ENCODE data around the gene NDUFA13. TPM values are rescaled to one million over a fixed set of nuclear protein-coding genes. Genes with fewer than 3 reads are reported as not detected.

Gene NDUFA13
- polyA plus RNA-seq, 6 donors from 2014 or later = 226 to 324 (median 271) TPM

DNA sequence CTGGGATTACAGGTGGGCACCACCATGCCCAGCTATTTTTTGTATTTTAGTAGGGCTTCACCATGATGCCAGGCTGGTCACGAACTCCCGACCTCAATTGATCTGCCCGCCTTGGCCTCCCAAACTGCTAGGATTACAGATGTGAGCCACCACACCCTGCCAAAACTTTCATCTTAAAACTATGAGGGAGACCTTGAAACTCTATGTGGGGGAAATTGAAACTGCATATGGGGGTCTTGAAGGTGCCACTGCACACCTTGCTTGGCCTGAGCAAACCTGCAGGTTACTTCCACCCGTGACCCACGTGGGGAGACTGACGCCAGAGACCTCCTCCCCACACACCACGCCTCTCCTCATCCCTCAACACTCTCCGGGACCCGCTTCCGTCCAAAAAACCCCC, 37.6 kb downstream of the NDUFA13 start:
- Mint-ChIP-seq H3K27me3 (peaks cover 4 to 23% (median 14%) of the 10 kb centered on the region in 3 donors), H3K4me3 (no peak overlapping the region), H3K36me3 (no peaks in the 10 kb centered on the region), H3K4me1 (peaks cover 0 to 3% (median 2%) of the 10 kb centered on the region in 3 donors), H3K9me3 (peaks cover 0 to 3% (median 0%) of the 10 kb centered on the region in 7 donors), H3K27ac (no peak overlapping the region)
- no peak for ATAC-seq (ENCODE audit: low read depth in 2 of 2)
- DNase-seq = no peak

- no peak overlapping the region for H3K4me3 Mint-ChIP-seq
- H3K36me3 Mint-ChIP-seq = no peaks in the 10 kb centered on the region
- H3K4me1 Mint-ChIP-seq = peaks cover 0 to 6% (median 2%) of the 10 kb centered on the region in 3 donors
- DNase-seq (no peak), ATAC-seq (ENCODE audit: low read depth in 2 of 2) (peak; percentile 37 to 43)
- peaks cover 0 to 16% (median 7%) of the 10 kb centered on the region in 3 donors for H3K27me3 Mint-ChIP-seq
- H3K9me3 Mint-ChIP-seq = peaks cover 0 to 3% (median 0%) of the 10 kb centered on the region in 7 donors
- peak overlapping the region in 1 of 6 donors; percentile 63 for H3K27ac Mint-ChIP-seq
Observed at GRCh38 chr19:19554074-19555023, 38.3 kb downstream of the NDUFA13 start.

- Mint-ChIP-seq H3K27ac (no peak overlapping the region), H3K4me3 (no peak overlapping the region), H3K36me3 (no peaks in the 10 kb centered on the region), H3K4me1 (peaks cover 0 to 6% (median 2%) of the 10 kb centered on the region in 3 donors), H3K9me3 (no peaks in the 10 kb centered on the region), H3K27me3 (peaks cover 0 to 6% (median 0%) of the 10 kb centered on the region in 3 donors)
- no peak for ATAC-seq (ENCODE audit: low read depth in 2 of 2)
- no peak for DNase-seq
Observed at GRCh38 chr19:19558055-19558454, 42.0 kb downstream of the NDUFA13 start.

DNA sequence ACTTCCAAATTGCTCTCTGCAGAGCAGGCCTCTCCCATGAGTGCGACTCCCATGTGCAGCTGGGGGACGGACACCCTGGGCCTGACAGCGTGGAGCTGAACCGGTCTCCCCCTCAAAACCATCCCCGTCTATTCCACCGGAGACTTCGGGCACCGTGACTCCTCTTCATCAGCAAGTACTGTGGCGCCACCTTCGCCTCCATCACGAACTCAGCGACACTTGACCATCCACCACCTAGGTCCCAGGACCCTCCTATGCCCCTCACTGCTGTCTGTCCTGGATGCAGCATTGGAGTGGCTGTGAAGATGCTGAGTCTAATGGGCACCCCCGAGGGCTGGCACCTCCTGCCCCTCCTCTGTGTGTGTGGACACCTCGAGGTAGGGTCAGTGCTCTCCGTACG, 42.6 kb downstream of the NDUFA13 start:
- DNase-seq (no peak), ATAC-seq (ENCODE audit: low read depth in 2 of 2) (no peak)
- Mint-ChIP-seq H3K4me1 (peaks cover 0 to 6% (median 2%) of the 10 kb centered on the region in 3 donors), H3K27me3 (peaks cover 0 to 6% (median 0%) of the 10 kb centered on the region in 3 donors), H3K27ac (peak overlapping the region in 1 of 6 donors; percentile 42), H3K9me3 (no peaks in the 10 kb centered on the region), H3K36me3 (no peaks in the 10 kb centered on the region), H3K4me3 (no peak overlapping the region)

DNA sequence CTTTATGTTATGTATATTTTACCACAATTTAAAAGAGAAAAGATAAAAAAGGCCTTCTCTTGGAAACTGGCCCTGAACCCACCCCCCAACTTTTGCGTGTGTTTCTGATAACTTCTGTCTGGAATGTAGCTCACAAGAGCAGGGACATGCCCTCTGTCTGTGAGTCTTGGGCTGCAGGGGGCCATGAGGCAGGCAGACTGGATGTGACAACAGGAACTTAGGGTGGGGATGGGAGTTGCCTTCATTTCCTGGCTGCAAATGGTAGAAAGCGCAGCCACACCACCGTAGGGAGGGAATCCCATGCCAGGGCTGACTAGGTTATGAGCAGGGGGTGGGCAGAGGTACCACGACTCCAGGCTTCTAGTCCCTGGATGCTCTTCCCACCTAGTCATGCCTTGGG, 43.9 kb downstream of the NDUFA13 start:
- Mint-ChIP-seq H3K4me1 (peaks cover 0 to 6% (median 0%) of the 10 kb centered on the region in 3 donors), H3K4me3 (no peak overlapping the region), H3K9me3 (no peaks in the 10 kb centered on the region), H3K27me3 (no peaks in the 10 kb centered on the region), H3K36me3 (no peaks in the 10 kb centered on the region), H3K27ac (no peak overlapping the region)
- no peak for ATAC-seq (ENCODE audit: low read depth in 2 of 2)
- no peak for DNase-seq

DNA sequence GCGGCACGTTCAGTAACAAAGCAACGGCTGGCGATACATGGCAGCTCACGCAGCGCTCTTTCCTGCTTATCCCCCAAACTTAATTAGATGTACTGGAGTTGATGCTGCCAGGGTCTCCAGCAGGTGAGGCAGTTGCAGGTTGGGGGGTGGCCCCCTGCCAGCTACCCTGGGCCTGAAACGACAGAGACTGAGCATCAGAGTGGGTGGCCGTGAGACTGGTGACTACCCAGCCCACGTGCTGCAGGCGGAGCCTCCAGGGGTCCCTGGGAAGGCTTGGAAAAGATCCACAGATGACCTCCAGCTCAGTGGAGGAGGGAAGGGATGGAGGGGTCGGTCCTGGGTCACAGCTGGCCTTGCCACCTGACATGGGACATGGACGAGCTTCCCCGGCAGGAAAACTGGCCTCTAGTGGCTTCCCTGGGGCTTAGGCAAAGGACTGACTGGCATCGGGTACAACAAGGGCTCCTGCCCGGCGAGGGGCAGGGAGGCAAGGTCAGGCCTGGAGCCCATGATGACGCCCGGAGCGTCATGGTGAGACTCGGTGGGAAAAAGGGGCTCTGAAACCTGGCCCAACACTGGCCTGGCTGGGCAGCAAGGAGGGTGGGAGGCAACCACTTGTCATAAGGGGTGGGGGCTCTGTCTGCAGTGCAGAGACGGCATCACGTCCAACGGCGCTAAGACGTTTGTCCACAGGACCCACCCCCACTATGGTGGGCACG, 46.1 kb downstream of the NDUFA13 start:
- Mint-ChIP-seq H3K27ac (no peak overlapping the region), H3K36me3 (no peaks in the 10 kb centered on the region), H3K4me3 (no peak overlapping the region), H3K27me3 (no peaks in the 10 kb centered on the region), H3K9me3 (no peaks in the 10 kb centered on the region), H3K4me1 (peaks cover 0 to 6% (median 0%) of the 10 kb centered on the region in 3 donors)
- DNase-seq (no peak), ATAC-seq (ENCODE audit: low read depth in 2 of 2) (no peak)

DNA sequence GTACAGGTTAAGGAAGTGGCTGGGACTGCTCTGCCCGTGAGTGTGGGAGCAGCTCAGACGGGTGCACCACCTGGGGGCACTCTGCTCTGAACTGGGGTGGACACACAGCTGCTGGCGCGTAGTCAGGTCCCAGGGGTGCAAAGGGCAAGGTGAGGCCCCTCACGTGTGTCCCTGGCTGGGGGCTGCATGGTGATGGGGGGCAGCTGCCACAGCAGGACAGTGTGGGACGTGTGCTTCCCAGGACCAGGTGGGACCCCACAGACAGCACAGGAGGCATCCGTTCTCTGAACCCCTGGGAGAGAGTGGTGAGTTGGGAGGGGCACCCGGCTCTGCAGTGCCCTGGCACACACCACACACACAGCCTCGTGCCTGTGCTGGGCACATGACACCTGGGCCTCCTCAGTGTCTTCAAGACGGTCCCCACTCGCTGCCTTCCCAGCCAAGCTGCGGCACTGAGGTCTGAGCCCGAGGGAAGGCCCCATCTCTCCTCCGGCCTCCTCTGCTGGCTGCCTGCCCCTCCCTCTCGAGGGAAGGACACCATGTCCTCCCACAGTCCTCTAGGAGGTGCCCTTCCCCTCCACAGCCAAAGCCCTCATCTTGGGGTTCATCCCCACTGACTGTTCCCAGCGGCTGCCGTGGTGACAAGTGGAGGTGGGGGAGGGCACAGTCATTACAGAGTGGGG, 46.8 kb downstream of the NDUFA13 start:
- no peaks in the 10 kb centered on the region for H3K27me3 Mint-ChIP-seq
- no peak overlapping the region for H3K4me3 Mint-ChIP-seq
- peaks cover 0 to 2% (median 0%) of the 10 kb centered on the region in 7 donors for H3K9me3 Mint-ChIP-seq
- no peaks in the 10 kb centered on the region for H3K36me3 Mint-ChIP-seq
- ATAC-seq (ENCODE audit: low read depth in 2 of 2) (no peak), DNase-seq (no peak)
- no peak overlapping the region for H3K27ac Mint-ChIP-seq
- H3K4me1 Mint-ChIP-seq = peaks cover 0 to 6% (median 0%) of the 10 kb centered on the region in 3 donors

GRCh38 chr19:19563348-19563848, 47.4 kb downstream of the NDUFA13 start:
- H3K36me3 Mint-ChIP-seq = no peaks in the 10 kb centered on the region
- DNase-seq (no peak), ATAC-seq (ENCODE audit: low read depth in 2 of 2) (no peak)
- H3K4me3 Mint-ChIP-seq = no peak overlapping the region
- peaks cover 0 to 5% (median 0%) of the 10 kb centered on the region in 3 donors for H3K4me1 Mint-ChIP-seq
- no peak overlapping the region for H3K27ac Mint-ChIP-seq
- no peaks in the 10 kb centered on the region for H3K27me3 Mint-ChIP-seq
- peaks cover 0 to 3% (median 0%) of the 10 kb centered on the region in 7 donors for H3K9me3 Mint-ChIP-seq

GRCh38 chr19:19566306-19566705, 50.3 kb downstream of the NDUFA13 start:
- no peaks in the 10 kb centered on the region for H3K27me3 Mint-ChIP-seq
- peaks cover 0 to 6% (median 0%) of the 10 kb centered on the region in 7 donors for H3K9me3 Mint-ChIP-seq
- no peak for ATAC-seq (ENCODE audit: low read depth in 2 of 2)
- H3K36me3 Mint-ChIP-seq = no peaks in the 10 kb centered on the region
- no peaks in the 10 kb centered on the region for H3K4me1 Mint-ChIP-seq
- no peak overlapping the region for H3K4me3 Mint-ChIP-seq
- DNase-seq = no peak
- H3K27ac Mint-ChIP-seq = peak overlapping the region in 1 of 6 donors; percentile 47

DNA sequence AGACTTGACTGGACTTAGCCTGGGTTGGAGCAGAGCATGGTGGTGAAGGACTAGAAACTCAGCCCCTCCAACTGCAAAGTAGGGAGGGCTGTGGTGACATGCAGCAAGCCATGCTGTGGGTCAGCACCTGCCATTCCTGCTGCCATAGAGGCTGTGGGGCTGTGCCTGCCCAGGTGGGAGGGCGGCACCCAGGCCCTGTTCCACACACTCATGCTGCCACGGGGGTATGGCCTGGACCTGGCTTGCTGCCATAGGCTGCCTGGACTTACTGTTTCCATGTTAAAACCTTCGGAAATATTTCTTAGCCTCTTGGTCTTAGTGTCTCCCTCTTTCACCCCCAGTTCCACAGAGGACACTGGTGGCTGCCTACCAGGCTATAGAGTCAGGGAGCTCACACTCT, 51.4 kb downstream of the NDUFA13 start:
- Mint-ChIP-seq H3K9me3 (peaks cover 0 to 6% (median 0%) of the 10 kb centered on the region in 7 donors), H3K36me3 (no peaks in the 10 kb centered on the region), H3K4me1 (no peaks in the 10 kb centered on the region), H3K27ac (no peak overlapping the region), H3K27me3 (no peaks in the 10 kb centered on the region), H3K4me3 (no peak overlapping the region)
- ATAC-seq (ENCODE audit: low read depth in 2 of 2) = no peak
- no peak for DNase-seq

- no peak overlapping the region for H3K27ac Mint-ChIP-seq
- peaks cover 0 to 6% (median 0%) of the 10 kb centered on the region in 7 donors for H3K9me3 Mint-ChIP-seq
- no peaks in the 10 kb centered on the region for H3K4me1 Mint-ChIP-seq
- ATAC-seq (ENCODE audit: low read depth in 2 of 2) (no peak), DNase-seq (no peak)
- H3K36me3 Mint-ChIP-seq = no peaks in the 10 kb centered on the region
- H3K4me3 Mint-ChIP-seq = peak overlapping the region in 1 of 8 donors; percentile 17
- H3K27me3 Mint-ChIP-seq = no peaks in the 10 kb centered on the region
Observed at GRCh38 chr19:19568802-19569756, 53.1 kb downstream of the NDUFA13 start.

GRCh38 chr19:19570571-19570970, 54.5 kb downstream of the NDUFA13 start:
- Mint-ChIP-seq H3K27me3 (no peaks in the 10 kb centered on the region), H3K4me1 (peaks cover 0 to 3% (median 0%) of the 10 kb centered on the region in 3 donors), H3K36me3 (no peaks in the 10 kb centered on the region), H3K27ac (peak overlapping the region in 1 of 6 donors; percentile 22), H3K9me3 (peaks cover 0 to 6% (median 0%) of the 10 kb centered on the region in 7 donors), H3K4me3 (no peak overlapping the region)
- ATAC-seq (ENCODE audit: low read depth in 2 of 2) = no peak
- no peak for DNase-seq
